K562 (cell line): ENCODE measurements around the gene DOCK1. TPM values are rescaled to one million over a fixed set of nuclear protein-coding genes. Genes with fewer than 3 reads are reported as not detected.

ENCODE experiments used
- ATAC-seq: fragments of 200-7000 bp; cut with Tn5 transposase; 3 replicates; pipeline ENCODE4 v1.9.1; 2020; ENCODE audit warnings: moderate library complexity
- BruUV-seq: library from RNA; stranded (reverse); fragments of 400-500 nt; replicated peaks from 2 replicates; lab custom pipeline; 2021; lab: Mats Ljungman, UMichigan
- CTCF ChIA-PET: fragments of 300-600 bp; formaldehyde crosslinking; extraction: SDS; loops from one replicate; lab custom pipeline; 2021; ENCODE audit warnings: low intra/inter-chr PET ratio; lab: Yijun Ruan, JAX
- POLR2A ChIA-PET: fragments of 300-600, 350-650 bp; sonication (Branson Sonifier 250); formaldehyde crosslinking; extraction: SDS; loops from one replicate; lab custom pipeline; 2021; ENCODE audit warnings: antibody characterized with exemption, inconsistent platforms; lab: Yijun Ruan, JAX
- DNase-seq, 4 experiments: peaks; one replicate each; pipeline versions ENCODE4 v3.0.0 to v3.0.0-alpha.2; 2011 to 2018; ENCODE audit warnings: low spot score in 3 of 4, mixed read lengths in 3 of 4; ENCODE audit errors: extremely low read depth in 1 of 4
- FAIRE-seq: peaks from 2 replicates; lab custom pipeline; 2011; peaks lifted over from hg19 to GRCh38; lab: Jason Lieb, UNC
- H2AFZ ChIP-seq: 2 replicates; pipeline ENCODE4 v1.6.0; 2011; ENCODE audit warnings: low read depth, low read length, control low read depth, inconsistent platforms
- H3K27ac ChIP-seq: fragments of 200-600 bp; 3 replicates; pipeline ENCODE4 v1.8.0; 2011; ENCODE audit warnings: low read depth, mild to moderate bottlenecking, control low read depth, inconsistent platforms, low read length, moderate library complexity, mixed read lengths; ENCODE audit errors: extremely low read depth
- H3K27me3 ChIP-seq, 2 experiments: fragments of 300-600 bp in 1 of 2; 2 replicates in 1 of 2; 3 replicates in 1 of 2; pipeline versions ENCODE4 v1.6.0 to v1.8.0; 2011; ENCODE audit warnings: inconsistent platforms in 2 of 2, low read length in 2 of 2, mild to moderate bottlenecking in 1 of 2, mixed read lengths in 1 of 2, moderate library complexity in 1 of 2; ENCODE audit not compliant: control insufficient read depth in 2 of 2, insufficient read depth in 2 of 2
- H3K36me3 ChIP-seq: fragments of 300-600 bp; 3 replicates; pipeline ENCODE4 v1.8.0; 2011; ENCODE audit warnings: mild to moderate bottlenecking, low read length, inconsistent platforms; ENCODE audit not compliant: control insufficient read depth, insufficient read depth
- H3K4me1 ChIP-seq, 2 experiments: fragments of 200-600 bp in 1 of 2; replicated peaks in 1 of 2; 2 replicates in 1 of 2; 3 replicates in 1 of 2; pipeline versions ENCODE4 v1.5.1 to v1.8.0; 2011; ENCODE audit warnings: inconsistent platforms in 2 of 2, low read length in 2 of 2, mild to moderate bottlenecking in 1 of 2, mixed read lengths in 1 of 2, moderate library complexity in 1 of 2; ENCODE audit not compliant: control insufficient read depth in 2 of 2, insufficient read depth in 2 of 2
- H3K4me2 ChIP-seq: 2 replicates; pipeline ENCODE4 v1.6.1; 2011; ENCODE audit warnings: low read length, control low read depth, inconsistent platforms, mixed read lengths; ENCODE audit not compliant: insufficient read depth
- H3K4me3 ChIP-seq: fragments of 200-600 bp; sonication (generic), shearing (Covaris generic); 2 replicates; pipeline ENCODE4 v1.5.1; 2016; ENCODE audit warnings: control low read depth, inconsistent platforms
- H3K79me2 ChIP-seq: fragments of 200-600 bp; 3 replicates; pipeline ENCODE4 v1.8.0; 2011; ENCODE audit warnings: low read length, inconsistent platforms; ENCODE audit not compliant: control insufficient read depth, insufficient read depth
- H3K9ac ChIP-seq, 2 experiments: 2 replicates each; pipeline versions ENCODE4 v1.6.0 to v1.6.1; 2011; ENCODE audit warnings: low read depth in 2 of 2, low read length in 2 of 2, control low read depth in 1 of 2, inconsistent platforms in 1 of 2, mild to moderate bottlenecking in 1 of 2, mixed read lengths in 1 of 2; ENCODE audit not compliant: insufficient read depth in 1 of 2
- H3K9me1 ChIP-seq: one replicate; pipeline ENCODE4 v1.6.0; 2011; ENCODE audit warnings: inconsistent platforms, mild to moderate bottlenecking, low read length, moderate library complexity; ENCODE audit not compliant: control insufficient read depth, insufficient read depth
- H3K9me3 ChIP-seq: replicated peaks from 2 replicates; pipeline ENCODE4 v1.5.1; 2011; ENCODE audit warnings: low read depth, low read length, inconsistent platforms; ENCODE audit not compliant: control insufficient read depth, insufficient read depth
- H4K20me1 ChIP-seq: replicated peaks from 2 replicates; pipeline ENCODE4 v1.6.1; 2011; ENCODE audit warnings: low read length, inconsistent platforms, mixed read lengths; ENCODE audit not compliant: control insufficient read depth, insufficient read depth
- ARID2 ChIP-seq: fragments of 450-650 bp; IDR thresholded peaks from 2 replicates; pipeline ENCODE4 v1.6.1; 2017; ENCODE audit warnings: antibody characterized with exemption, mild to moderate bottlenecking
- BRCA1 ChIP-seq, 2 experiments: fragments of 450-650 bp in 1 of 2; sonication (generic) in 1 of 2; formaldehyde crosslinking in 1 of 2; IDR thresholded peaks; 2 replicates each; pipeline versions ENCODE4 v1.5.0 to v1.6.1; 2017 to 2020; ENCODE audit warnings: mild to moderate bottlenecking in 1 of 2, missing genetic modification reagents in 1 of 2
- HNRNPLL ChIP-seq: fragments of 200-400 bp; formaldehyde crosslinking; IDR thresholded peaks from 2 replicates; pipeline ENCODE4 v1.6.1; 2017; ENCODE audit warnings: low read length, low read depth, mild to moderate bottlenecking; ENCODE audit not compliant: poor library complexity, severe bottlenecking
- KLF10 ChIP-seq: fragments of 250-450 bp; sonication (Bioruptor Pico); IDR thresholded peaks from 2 replicates; pipeline ENCODE4 v1.6.1; 2021; ENCODE audit warnings: matching md5 sums
- NELFE ChIP-seq: IDR thresholded peaks from 2 replicates; pipeline ENCODE4 v1.6.1; 2011; ENCODE audit warnings: mild to moderate bottlenecking; ENCODE audit not compliant: insufficient read depth, insufficient read length
- SMARCC2 ChIP-seq: fragments of 450-650 bp; IDR thresholded peaks from 2 replicates; pipeline ENCODE4 v1.6.1; 2017; ENCODE audit warnings: antibody characterized with exemption, moderate library complexity, mild to moderate bottlenecking, low read depth
- SUPT5H ChIP-seq: fragments of 450-650 bp; IDR thresholded peaks from 2 replicates; pipeline ENCODE4 v1.6.1; 2016
- TCF7L2 ChIP-seq: fragments of 150-350 bp; IDR thresholded peaks from 2 replicates; pipeline ENCODE4 v1.6.1; 2016; ENCODE audit warnings: low read depth, mild to moderate bottlenecking, low read length, moderate library complexity
- TFE3 ChIP-seq: fragments of 450-650 bp; formaldehyde crosslinking; IDR thresholded peaks from 2 replicates; pipeline ENCODE4 v1.4.0; 2020; ENCODE audit warnings: mild to moderate bottlenecking, mixed read lengths
- ZKSCAN1 ChIP-seq: fragments of 150-350 bp; IDR thresholded peaks from 2 replicates; pipeline ENCODE4 v1.6.1; 2016; ENCODE audit warnings: low read depth, low read length
- ZNF146 ChIP-seq: IDR thresholded peaks from one replicate; pipeline ENCODE4 v1.6.1; 2018; ENCODE audit warnings: missing compliant biosample characterization; ENCODE audit not compliant: unreplicated experiment
- ZNF184 ChIP-seq: sonication (generic); formaldehyde crosslinking; IDR thresholded peaks from 2 replicates; pipeline ENCODE4 v1.5.0; 2020; ENCODE audit warnings: missing genetic modification reagents
- ZNF212 ChIP-seq: fragments of 450-650 bp; formaldehyde crosslinking; IDR thresholded peaks from 2 replicates; pipeline ENCODE4 v1.4.0; 2020; ENCODE audit warnings: mild to moderate bottlenecking
- ZNF282 ChIP-seq: sonication (generic); formaldehyde crosslinking; IDR thresholded peaks from 2 replicates; pipeline ENCODE4 v1.8.1; 2023; ENCODE audit warnings: missing genetic modification reagents
- ZNF79 ChIP-seq: fragments of 250-450 bp; sonication (Bioruptor Pico); IDR thresholded peaks from 2 replicates; pipeline ENCODE4 v1.4.0; 2020; ENCODE audit warnings: low read depth, mild to moderate bottlenecking, moderate library complexity
- WGBS: fragments of 100-300 bp; shearing (Covaris generic); methylation state at CpG from one replicate; pipeline ENCODE4 v1.1.6; 2016; ENCODE audit warnings: low coverage, mixed read lengths; ENCODE audit not compliant: insufficient coverage; ENCODE audit errors: missing lambda C conversion rate; 5-methylcytosine and 5-hydroxymethylcytosine counted together
- in situ Hi-C: fragments of 300-500 bp; cut with MboI; formaldehyde crosslinking; loops from 4 replicates; pipeline ENCODE4 v1.15.0; 2018; ENCODE audit warnings: inconsistent platforms, mixed read lengths
- intact Hi-C: fragments of 100-400 bp; cut with micrococcal nuclease; formaldehyde crosslinking; loops from 2 replicates; pipeline ENCODE4 v1.14.2; 2022
- polyA plus RNA-seq, 8 experiments: library from polyadenylated mRNA; depleted of rRNA in 4 of 8; stranded (reverse) in 5 of 8; unstranded in 3 of 8; fragments of >200 nt; fragmentation: Nextera tagmentation in 2 of 8; fragmentation: Illumina TruSeq in 1 of 8; extraction: Ambion mirVana in 2 of 8; extraction: Trizol in 1 of 8; gene quantifications; 2 replicates each; pipeline versions ENCODE4 v1.2.1 to v1.2.3, GENCODE V29; 2011 to 2014; ENCODE audit warnings: inconsistent platforms in 1 of 8, missing spikeins in 1 of 8
- total RNA-seq, 7 experiments: library from RNA; depleted of rRNA in 6 of 7; stranded (reverse); fragments of >200 nt in 6 of 7; fragmentation: Illumina TruSeq in 2 of 7; extraction: Trizol in 2 of 7; gene quantifications; 2 replicates each; pipeline versions ENCODE4 v1.2.1 to v1.2.3, GENCODE V29; 2011 to 2021; ENCODE audit warnings: low replicate concordance in 1 of 7
- TF ChIP-seq, protein P1 (sequence below): fragments of 450-650 bp; IDR thresholded peaks from 2 replicates; pipeline ENCODE4 v1.6.1; 2016; ENCODE audit warnings: mild to moderate bottlenecking
- TF ChIP-seq, protein P2 (sequence below): sonication (generic); formaldehyde crosslinking; IDR thresholded peaks from 2 replicates; pipeline ENCODE4 v1.8.0; 2022; ENCODE audit warnings: mild to moderate bottlenecking, low read depth, missing genetic modification reagents

Gene DOCK1
- total and polyA plus RNA-seq, 9 of the 15 experiments (the other 6 are each of a cell fraction or from before 2014, with no cell fraction given) = 0.31 TPM; not detected in 8

DNA sequence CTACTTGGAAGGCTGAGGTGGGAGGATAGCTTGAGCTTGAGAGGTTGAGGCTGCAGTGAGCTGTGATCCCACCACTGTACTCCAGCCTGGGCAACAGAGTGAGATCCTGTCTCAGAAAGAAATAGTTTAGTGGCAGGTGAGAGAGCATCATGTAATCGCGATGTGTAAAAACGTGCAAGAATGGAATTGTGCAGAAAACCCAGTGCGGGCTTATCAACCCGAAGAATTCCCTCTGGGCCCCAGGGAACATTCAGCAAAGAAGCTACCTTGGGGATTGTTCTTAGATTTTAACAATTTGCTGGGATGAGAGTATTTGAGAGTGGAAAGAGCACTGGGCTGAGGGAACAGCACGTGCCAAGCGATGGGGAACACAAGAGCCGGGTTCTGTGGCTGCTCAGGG, 398.5 kb downstream of the DOCK1 start (continued):
- TF ChIP-seq ZNF79 (CRISPR knock-in tag) = no peak
- TF ChIP-seq, protein P1, sequence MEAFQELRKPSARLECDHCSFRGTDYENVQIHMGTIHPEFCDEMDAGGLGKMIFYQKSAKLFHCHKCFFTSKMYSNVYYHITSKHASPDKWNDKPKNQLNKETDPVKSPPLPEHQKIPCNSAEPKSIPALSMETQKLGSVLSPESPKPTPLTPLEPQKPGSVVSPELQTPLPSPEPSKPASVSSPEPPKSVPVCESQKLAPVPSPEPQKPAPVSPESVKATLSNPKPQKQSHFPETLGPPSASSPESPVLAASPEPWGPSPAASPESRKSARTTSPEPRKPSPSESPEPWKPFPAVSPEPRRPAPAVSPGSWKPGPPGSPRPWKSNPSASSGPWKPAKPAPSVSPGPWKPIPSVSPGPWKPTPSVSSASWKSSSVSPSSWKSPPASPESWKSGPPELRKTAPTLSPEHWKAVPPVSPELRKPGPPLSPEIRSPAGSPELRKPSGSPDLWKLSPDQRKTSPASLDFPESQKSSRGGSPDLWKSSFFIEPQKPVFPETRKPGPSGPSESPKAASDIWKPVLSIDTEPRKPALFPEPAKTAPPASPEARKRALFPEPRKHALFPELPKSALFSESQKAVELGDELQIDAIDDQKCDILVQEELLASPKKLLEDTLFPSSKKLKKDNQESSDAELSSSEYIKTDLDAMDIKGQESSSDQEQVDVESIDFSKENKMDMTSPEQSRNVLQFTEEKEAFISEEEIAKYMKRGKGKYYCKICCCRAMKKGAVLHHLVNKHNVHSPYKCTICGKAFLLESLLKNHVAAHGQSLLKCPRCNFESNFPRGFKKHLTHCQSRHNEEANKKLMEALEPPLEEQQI = no peak

GRCh38 chr10:127306479-127306878, 401.3 kb downstream of the DOCK1 start:
- no peak for ATAC-seq
- no peak for DNase-seq
- TF ChIP-seq TFE3 (CRISPR knock-in tag) (no peak), ZNF212 (CRISPR knock-in tag) (no peak), SMARCC2 (no peak), SUPT5H (no peak), ZNF146 (no peak), ZKSCAN1 (no peak), ZNF184 (CRISPR knock-in tag) (no peak), NELFE (no peak), ZNF282 (CRISPR knock-in tag) (no peak), TCF7L2 (no peak), BRCA1 (IDR thresholded peaks at IDR 0.05) (no peak), BRCA1 (CRISPR knock-in tag; IDR thresholded peaks at IDR 0.05) (no peak), KLF10 (CRISPR knock-in tag) (no peak), HNRNPLL (no peak), ARID2 (no peak)
- TF ChIP-seq, protein P2, sequence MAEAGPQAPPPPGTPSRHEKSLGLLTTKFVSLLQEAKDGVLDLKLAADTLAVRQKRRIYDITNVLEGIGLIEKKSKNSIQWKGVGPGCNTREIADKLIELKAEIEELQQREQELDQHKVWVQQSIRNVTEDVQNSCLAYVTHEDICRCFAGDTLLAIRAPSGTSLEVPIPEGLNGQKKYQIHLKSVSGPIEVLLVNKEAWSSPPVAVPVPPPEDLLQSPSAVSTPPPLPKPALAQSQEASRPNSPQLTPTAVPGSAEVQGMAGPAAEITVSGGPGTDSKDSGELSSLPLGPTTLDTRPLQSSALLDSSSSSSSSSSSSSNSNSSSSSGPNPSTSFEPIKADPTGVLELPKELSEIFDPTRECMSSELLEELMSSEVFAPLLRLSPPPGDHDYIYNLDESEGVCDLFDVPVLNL (CRISPR knock-in tag) = no peak
- TF ChIP-seq, all 486 proteins: peak for 0
- no peak for FAIRE-seq
- H3K9ac ChIP-seq = no peak overlapping the region
- CTCF ChIA-PET = no interaction called here
- POLR2A ChIA-PET = no interaction called here
- H3K27me3 ChIP-seq = no peaks in the 10 kb centered on the region
- no TSS peak for BruUV-seq
- H3K9me3 ChIP-seq = no peaks in the 10 kb centered on the region
- no peak overlapping the region for H3K4me2 ChIP-seq
- no peaks in the 10 kb centered on the region for H4K20me1 ChIP-seq
- intact Hi-C loops = no loop called here
- H3K36me3 ChIP-seq = no peaks in the 10 kb centered on the region
- in situ Hi-C loops = no loop called here
- no peaks in the 10 kb centered on the region for H3K4me1 ChIP-seq
- H3K27ac ChIP-seq = no peak overlapping the region
- H3K9me1 ChIP-seq = no peaks in the 10 kb centered on the region
- WGBS = 2% methylated on average over 8 of the region's 8 CpGs
- no peak overlapping the region for H3K4me3 ChIP-seq
- no peak overlapping the region for H2AFZ ChIP-seq
- no peaks in the 10 kb centered on the region for H3K79me2 ChIP-seq
